HG02678 (cell line): Measurements from ENCODE around the gene SFXN5.

Source experiments
- ATAC-seq: cut with Tn5 transposase; IDR thresholded peaks from one replicate; pipeline ENCODE4 v1.9.1; 2021; ENCODE audit warnings: mild to moderate bottlenecking, moderate library complexity; ENCODE audit not compliant: unreplicated experiment

SFXN5 gene

DNA sequence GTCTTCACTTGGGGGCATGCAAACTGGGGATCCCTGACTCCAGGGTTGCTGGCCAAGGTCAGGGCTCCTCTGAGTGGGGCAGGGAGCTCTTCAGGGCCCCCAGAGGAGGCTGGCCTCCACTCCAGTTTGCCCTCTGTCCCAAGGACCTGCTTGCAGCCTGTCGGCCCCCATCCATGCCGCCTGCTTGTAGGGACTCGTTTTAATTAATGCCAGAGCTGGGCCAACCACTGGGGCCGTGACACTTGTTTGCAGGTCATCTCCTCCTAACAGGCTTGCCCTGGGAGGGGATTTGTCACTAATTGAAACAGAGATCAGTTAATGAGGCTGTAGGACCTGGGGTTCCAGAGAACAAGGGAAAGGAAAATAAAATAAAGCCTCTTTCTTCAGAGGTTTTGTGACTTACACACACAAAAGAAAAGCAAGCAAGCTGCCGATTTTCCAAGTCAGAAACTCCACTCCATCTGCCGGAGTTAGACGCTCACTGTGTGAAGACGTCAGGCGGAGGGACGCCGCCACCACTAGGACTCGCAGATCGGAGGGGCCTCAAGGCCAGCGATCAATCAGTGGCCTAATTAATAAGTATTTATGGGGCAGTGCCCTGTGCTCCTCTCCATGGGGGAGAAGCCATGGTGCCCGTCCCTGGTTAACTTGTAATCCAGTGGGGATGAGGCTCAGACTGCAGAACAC is 75.9 kb downstream of the SFXN5 start:
- no peak for ATAC-seq

DNA sequence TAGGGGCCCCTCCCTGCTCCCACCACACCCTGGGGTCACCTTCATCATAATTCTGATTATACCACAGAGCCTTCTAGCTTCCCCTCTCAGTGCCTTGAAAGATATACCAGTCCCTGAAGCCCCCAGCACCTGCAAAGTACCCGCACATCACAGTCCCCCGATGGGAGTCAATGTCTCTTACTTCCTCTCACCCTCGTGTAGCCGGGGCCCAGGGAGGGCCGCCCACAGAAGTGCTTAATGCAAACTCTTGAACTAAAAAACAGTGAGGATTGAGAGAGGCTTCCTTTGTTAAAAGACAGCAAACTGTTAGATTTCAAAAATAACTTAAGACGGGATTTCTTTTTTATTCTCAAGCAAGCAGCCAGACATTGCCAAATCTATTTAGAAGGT is 76.5 kb downstream of the SFXN5 start:
- ATAC-seq, result no peak

DNA sequence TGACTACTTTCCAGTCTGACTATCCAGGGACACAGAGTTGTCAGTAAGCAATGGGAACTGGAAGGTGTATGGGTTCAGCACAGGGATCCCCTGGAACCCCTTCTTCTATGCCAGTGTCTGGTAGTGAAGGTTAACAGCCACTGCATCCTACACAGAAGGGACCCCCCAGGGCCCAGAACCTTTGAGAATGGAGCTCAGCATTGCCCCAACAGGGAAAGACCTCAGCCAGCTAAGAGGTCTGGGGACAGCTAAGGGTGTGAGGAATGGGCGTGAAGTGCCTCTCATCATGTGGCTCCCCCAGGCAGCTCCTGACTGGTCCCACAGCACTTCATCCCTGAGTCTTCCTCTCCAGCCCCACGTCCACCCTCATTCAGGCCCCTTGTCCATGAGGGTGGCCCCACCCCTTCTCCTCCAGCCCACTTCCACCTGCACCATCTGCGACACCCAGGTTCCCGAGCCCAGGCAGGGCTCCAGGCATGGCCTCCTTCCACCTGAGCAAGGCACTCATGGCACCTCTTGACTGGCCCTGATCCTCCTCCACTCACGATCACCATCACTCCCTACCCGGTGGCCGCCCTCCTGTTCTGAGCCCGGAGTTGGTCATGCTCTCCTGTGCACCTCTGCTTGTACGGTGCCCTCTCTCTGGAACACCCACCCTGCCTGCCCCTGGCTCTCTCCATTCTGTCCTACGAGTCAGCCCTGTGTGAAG is 77.1 kb downstream of the SFXN5 start:
- ATAC-seq, result no peak

DNA sequence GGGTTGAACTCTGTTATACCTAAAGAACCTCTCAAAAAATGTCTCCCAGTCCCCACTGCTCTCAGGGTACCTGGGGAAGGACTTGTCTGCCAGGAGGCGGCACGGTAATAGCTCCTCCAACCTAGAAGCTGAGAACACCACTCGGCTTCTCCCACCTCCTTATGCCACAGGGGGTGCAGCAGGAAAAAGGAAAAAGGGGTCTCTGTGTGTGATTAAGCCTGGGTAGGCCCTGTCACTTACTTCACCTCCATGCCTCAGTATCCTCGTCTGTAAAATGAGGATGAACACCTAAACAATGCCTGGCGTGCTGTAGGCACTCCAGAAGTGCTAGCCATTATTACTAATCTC is 77.6 kb downstream of the SFXN5 start:
- no peak for ATAC-seq

DNA sequence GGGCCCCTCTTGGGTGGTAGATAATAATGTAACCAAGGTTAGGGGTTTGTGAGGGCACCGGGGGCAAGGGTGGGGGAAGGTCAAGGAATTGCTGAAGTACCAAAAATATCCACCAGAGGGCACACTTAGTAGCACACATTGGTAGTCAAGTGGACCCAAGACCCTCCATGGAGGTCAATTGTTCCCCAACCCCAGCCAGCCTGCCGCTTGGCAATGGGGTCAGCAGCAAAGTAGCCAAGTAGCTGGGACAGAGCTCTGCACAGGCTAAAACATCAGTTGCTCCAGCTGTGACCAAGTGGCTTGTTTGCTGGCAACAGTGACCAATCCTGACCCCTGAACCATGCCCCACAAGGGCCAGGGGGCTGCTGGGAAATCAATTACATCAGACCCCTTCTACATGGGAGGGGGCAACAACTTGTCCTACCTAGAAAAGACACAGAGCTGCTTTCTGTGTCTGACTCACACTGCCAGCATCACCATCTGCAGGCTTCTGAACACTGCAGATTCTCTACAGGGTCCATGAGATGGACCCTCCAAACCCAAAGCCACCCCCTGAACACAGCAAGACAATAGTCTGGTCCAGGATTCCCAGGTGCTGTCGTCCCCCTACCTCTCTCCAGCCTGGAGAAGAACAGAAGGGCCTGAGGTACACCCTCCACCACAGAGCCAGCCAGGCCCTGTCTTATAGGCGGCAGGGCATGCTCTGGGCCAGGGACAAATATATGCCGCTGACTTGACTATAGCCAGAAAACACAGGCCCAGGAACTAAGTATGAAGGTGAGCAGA is 78.2 kb downstream of the SFXN5 start:
- ATAC-seq, result no peak

DNA sequence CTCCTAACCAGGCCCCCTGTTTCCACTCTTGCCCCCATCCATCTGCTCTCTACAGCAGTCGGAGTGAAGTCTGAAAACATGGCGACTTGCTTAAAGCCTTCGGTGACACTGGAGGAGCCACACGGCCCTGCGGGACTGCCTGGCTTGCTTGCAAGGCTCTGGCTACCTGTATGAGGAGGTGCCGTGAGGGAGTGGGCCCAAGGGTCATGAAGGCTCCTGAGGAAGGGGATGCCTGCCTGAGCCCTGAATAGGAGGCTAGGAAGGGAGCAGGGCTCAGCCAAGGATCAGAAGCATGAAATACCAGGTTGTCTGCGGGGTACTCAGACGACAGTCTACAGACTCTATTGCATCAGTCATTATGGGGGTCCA is 78.8 kb downstream of the SFXN5 start:
- no peak for ATAC-seq

DNA sequence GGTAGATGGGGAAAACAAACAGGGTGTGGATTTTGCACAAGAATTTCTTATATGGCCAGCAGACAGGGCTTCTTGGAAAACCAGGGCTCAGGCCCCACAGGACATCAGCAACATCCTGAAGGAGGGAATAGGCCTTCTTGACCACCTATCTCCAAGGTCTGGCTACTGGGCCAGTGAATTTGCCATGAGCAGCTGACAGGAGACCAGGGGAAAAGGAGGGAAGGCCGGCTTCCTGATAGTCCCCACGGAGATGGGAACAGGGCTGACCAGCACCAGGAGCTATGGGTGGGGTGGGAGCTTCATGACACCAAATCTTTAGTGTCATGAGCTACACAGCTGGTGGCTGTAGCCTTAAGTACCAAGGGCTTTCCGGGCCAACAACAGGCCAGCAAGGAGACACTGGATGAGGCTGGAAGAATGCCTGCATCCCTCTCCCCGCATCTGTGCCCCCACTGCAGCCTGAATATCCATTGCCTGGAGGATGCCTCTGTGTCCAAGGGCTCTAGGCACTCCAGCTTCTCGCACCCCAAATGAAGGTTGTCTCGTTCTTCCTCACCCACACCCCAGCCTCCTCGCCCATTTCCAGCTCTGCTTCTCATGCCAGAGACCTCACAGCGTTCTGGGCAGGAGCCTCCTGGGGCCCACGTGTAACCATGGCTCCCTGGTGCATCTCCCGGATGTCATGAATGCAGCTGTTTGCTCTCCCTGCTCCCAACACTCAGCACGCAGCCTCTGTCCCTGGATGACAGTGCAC is 79.4 kb downstream of the SFXN5 start:
- ATAC-seq, result no peak

DNA sequence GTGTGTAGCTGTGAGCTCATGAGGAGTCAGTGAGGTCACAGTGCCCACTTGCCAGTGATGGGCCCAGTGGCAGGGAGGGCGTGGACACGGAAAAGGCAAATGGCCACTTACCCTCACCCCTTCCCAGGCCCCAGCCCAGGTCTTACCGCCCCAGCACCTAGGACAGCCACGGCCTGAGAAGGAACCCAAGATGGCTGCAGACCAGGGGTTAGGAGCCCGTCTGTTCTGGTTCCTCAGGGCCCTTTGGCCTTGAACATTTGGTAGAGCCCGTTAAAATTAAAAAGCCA is 80.1 kb downstream of the SFXN5 start:
- ATAC-seq, result no peak

DNA sequence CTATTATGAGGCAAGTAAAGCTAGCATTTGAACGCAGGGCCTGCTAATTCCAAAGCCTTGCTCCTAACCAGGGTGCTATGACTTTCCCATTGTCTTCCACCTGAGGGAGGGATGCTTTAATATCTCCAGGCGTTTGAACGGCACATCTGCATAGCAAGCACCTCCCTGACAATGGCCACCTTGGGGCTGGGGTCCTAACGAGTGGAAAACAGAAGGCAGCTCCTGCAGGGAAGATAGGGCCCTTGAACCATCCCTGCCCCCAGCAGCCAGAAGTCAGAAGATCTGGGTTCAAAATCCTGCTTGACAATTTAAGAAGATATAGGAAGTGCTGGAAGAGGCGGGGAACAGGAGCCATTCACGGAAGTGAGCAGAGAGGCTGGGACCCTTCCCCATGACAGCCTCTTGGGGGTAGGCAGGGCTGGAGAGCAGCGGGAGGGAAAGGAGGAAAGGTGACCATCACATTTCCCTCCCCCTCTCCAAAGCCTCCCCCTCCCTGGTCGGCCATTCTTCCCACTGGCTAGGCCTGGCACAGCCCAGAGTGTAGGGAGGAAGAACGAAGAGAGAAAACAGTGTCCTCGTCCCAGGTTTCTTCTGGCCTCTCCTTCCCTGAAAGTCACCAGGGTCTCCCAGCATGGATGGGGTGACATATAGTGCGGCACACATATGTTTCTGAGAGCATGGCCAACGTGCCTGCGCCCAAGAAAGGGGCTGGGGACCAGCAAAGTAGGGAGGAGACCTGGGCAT is 80.6 kb downstream of the SFXN5 start:
- no peak for ATAC-seq

DNA sequence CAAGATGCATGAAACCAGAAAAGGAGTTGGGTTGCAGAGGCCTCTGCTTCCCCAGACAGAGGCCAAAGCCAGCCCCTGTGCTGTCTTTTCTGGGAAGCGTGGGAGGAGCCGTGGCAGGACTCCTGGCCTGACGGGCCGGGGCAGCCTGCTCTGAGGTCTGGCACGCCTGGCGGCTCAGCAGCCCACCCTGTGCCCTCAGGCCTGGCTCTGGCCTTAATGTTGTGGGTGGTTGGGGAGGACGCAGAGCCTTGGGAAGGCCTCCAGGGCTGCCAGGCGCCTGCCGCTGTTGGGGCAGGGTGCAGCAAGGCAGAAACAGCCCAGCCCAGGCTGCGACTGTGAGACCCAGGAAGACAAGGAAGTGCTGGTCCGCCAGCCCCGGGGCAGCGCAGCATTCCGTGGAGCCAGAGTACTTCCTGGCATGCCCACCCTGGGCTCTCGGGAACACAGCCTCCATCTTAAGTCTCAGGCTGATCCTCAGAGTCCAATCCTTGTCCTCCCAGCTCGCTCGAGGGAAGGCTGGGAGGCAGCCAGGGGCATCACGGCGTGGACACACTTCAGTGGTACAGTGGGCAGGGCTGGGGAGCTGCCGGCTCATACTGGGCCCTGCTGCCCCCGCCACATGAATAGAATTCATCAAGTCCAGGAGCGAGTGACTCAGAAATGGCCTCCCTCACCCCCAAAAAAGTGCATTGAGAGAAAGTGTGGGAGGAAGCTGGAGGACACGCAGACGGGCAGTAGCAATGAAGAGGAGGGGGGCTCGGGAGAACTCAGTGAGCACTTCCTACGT is 81.5 kb downstream of the SFXN5 start:
- ATAC-seq, result no peak

DNA sequence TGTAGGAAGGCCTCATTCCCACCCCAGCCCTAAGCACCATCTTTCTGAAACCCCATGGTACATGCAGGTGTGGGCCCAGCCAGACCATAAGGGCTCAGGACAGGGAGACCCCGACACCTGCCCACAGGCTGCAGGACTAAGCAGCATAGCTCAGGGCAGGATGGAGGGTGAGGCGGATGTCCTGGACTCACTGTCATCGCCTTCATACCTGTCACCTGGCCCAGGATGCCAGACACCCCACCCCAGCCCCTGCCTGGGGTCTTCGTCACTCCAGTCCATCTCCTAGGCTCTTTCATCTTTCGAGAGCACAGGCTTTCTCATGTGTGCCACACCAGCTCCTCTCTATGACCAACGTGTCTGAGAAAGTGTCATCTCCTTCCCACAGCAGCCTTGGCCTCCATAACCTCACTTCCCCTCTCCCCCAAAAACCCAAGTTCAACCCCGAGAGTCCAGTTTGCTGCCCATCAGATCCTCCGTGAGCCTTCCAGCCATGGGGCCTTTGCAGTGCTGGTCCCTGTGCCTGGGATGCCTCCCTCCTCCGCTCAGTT is 82.7 kb downstream of the SFXN5 start:
- ATAC-seq, result no peak

DNA sequence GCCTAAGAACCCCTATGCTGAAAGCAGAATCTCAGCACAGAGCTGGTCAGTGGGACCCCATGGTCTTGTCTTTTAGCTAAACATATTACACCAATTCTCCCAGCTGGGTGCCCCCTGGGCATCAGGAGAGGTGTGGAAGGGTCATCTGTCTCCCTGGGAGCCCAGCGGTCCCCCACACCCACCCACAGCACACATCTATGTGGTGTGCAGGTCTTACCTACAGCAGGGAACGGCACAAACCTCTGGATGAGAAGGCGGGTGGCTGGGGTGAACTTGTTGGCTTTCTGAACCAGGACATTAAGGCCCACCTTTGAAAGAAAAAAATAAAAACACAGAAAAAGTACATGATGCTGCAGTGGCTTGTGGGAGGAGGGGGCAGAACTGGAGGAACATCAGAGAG is 83.5 kb downstream of the SFXN5 start:
- ATAC-seq, result no peak

DNA sequence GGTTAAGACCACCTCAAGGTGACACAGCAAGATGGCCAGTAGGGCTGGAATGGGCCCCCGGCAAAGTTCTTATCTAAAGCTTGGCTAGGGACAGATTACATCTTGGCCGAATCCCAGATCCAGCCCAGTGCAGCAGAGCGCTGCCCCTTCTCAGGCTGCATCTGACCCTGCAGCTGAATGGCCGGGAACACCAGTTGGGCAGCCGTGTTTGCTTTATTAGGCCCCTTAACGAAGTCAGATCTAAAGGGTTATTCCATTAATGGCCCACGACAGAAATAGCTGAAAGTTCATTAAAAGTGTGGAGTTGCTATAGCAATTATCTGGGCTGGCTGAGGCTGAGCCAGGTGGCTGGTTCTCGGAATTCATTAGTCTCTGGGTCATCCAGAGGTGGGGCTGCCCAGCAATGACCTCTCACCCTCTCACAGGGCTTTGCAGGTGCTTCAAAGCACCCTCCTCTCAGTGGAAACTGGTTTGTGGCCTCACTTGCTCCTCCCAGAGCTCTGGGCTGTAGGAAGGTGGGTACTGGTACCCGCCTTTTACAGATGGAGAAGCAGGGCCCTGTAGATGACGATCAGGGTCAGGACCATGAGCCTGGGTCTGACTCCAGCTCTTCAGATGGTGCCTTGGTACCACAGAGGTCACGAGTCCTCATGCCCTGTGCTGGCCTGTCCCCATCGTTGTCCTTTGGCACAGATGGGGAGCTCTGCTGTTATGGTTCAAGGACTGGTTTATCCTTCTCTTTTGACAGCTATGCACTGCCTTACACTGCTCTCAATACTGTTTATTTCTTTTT is 85.4 kb downstream of the SFXN5 start:
- ATAC-seq, result no peak

DNA sequence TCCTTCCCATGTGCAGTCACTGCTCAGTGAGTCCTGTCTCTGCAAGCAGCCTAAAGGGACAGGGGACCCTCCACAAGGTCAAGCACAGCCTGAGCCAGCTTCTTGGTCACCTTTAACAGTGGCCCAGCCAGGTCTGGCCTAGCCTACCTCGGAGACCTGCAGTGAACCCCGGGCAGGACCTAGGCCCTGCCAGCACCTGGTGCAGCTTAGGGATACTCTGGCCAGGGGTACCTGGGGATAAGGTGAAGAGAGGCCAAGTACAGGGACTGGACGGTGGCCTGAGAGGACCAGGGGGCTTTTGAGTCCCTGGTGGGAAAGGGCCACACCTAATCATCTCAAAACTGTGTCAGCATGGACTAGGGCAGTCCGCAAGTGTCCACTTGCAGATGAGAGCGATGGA is 86.4 kb downstream of the SFXN5 start:
- no peak for ATAC-seq

DNA sequence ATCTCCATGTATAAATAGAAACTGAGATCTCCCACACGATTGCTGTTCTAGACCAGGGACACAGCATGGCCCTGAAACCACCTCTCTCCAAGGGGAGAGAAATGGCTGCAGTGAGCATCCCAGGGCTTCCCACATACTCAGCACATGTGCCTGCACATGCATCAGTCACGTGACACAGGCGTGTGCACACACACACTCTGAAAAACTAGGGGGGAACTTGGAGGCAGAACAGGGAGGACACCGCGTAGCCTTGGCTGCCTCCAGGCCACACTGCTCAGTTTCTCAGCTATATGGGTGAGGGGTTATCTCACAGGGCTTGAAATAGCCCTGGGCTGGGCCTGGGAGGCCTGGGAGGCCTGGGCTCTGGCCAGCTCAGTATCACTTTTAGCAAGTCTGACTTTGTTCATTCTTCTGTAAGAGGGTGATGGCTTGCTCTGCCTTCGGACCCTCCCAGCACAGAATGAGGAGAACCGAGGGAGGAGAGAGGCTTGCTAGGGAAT is 87.3 kb downstream of the SFXN5 start:
- no peak for ATAC-seq

DNA sequence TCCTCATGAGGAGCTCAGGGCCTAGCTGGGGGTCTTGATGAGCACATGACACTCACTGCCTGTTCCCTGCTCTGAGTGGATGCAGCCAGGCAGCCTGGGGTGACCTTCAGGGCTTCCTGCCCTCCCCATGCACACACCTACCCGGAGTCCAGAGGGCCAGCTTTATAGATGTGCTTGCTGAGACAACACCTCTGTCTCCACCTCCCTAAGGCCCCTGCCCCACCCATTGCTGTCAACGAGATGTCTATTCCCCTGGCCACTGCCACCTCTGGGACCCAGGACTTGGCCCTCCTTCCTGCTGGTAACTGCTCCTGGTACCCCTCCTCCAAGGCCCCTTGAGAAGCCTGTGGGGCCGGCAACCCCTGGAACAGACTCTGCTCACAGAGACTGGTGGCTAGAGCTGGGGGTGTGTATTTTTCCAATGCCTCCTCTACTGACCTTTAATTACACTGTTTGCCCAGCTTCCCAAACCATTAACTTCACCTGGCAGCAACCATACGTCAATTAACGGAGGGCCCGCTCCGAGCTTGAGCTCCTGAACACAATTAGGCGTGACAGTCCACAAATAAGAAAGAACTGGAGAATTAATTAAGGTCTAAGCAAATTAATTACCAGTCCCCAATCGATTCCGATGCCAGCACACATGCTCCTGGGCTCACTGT is 87.9 kb downstream of the SFXN5 start:
- no peak for ATAC-seq

DNA sequence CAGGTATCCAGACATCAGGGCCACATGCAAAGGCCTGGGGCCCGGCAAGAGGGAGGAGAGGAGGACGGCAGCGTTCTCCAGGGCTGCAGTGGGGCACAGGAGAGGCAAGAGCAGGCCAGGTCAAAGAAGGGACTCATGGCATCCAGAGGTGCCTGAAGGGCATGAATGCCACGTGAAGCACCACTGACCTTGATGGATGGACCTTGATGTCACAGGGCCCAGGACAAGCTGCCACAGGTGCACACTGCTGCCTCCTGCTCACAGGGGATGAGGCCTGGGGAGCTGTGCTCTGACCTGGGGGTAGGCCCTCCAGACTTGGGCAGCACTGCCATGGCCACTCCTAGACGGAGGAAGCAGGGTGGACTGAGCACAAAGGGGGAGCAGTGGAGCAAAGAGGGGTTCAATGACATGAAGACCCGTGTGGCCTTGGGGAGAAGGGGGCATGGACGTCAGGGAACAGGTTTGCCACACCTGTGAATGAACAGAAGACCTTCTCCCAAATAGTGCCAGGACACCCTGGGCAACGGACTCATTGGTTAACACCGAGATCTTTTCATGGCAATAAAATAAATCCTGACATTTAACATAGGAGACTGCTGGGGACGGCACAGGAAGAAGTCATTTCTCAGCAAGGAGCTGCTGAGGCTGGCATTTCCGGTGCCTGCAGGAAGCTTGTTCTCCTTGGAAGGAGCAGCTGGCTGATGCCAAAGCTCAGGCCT is 88.6 kb downstream of the SFXN5 start:
- no peak for ATAC-seq

DNA sequence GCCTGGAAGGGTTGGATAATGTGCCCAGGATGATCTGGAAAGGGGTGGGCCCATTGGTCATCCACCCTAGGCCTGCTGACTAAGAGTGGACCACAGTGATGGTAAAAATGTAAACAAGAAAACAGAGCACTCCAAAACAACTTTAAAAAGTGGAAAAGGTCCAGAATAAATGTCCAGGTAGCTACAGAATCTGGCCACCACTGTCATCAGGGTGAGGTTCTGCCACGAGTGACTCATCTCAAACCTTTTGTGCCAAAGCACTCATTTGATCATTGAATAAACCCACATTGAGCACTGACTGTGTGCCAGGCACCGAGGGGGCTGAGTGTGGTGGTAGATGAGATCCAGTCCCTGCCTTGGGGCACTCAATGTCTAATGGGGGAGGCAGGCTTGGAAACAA is 89.3 kb downstream of the SFXN5 start:
- ATAC-seq, result no peak
